GM18873 (cell line): ENCODE measurements around the gene RAB40AL.
"Not testable (repeated sequence)": the region's sequence is repeated elsewhere in the genome, so short reads cannot be mapped to it uniquely, and the experiment has no call there.

Experiments
- ATAC-seq: cut with Tn5 transposase; IDR thresholded peaks from one replicate; pipeline ENCODE4 v1.9.1; 2021; ENCODE audit warnings: mild to moderate bottlenecking, moderate library complexity, moderate number of reproducible peaks; ENCODE audit not compliant: unreplicated experiment, low FRiP score

The RAB40AL gene, protein sequence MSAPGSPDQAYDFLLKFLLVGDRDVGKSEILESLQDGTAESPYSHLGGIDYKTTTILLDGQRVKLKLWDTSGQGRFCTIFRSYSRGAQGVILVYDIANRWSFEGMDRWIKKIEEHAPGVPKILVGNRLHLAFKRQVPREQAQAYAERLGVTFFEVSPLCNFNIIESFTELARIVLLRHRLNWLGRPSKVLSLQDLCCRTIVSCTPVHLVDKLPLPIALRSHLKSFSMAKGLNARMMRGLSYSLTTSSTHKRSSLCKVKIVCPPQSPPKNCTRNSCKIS

DNA sequence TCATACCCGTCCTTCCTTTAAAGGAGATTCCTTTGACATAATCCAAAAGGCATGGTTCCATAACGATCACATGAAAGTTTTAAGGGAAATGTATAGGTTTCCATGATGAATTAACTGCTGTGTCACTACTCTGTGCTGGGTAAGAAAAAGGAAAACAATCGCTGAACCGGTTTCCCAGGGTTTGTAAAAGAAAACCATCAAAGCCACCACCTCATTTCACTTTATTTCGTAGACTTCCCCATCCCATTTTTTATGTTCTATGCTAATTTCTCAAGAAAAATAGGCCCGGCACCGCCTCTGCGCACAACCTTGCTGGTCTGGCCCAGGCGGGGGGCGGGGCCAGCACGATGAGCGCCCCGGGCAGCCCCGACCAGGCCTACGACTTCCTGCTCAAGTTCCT is at the start of gene RAB40AL:
TSS of gene RAB40AL (plus strand) at position 301 of the 400 bp plus-strand sequence. CDS start at position 348, 47 bp downstream.
- not testable (repeated sequence) for ATAC-seq

DNA sequence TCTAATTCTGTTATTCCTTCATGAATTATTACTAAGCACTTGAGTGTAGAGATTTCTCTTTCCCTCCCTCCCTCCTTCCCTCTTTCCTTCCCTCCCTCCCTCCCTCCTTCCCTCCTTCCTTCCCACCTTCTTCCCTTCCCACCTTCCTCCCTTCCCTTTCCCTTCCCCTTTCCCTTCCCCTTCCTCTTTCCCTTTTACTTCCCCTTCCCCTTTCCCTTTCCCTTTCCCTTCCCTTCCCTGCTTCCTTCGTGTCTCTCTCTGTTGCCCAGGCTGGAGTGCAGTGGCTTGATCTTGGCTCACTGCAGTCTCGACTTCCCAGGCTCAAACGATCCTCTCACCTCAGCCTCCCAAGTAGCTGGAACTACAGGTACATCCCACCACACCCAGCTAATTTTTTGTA is 49.4 kb upstream of the RAB40AL start:
- ATAC-seq, result no peak

DNA sequence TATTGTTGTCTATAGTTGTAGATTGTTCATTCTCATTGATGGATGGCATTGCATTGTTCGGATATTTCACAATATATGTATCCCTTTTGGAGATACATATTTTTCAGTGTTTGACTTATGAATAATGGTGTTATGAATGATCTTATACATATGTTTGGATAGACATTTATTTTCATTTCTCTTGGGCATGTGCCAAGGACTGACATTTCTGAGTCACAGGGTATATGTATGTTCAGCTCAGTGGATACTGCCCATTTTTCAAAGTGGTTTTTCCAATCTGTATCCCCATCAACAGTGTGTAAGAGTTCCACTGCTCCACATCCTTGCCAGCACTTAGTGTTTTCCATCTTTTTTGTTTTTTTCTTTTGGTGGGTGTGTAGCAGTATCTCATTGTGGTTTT is 45.0 kb upstream of the RAB40AL start:
- no peak for ATAC-seq

DNA sequence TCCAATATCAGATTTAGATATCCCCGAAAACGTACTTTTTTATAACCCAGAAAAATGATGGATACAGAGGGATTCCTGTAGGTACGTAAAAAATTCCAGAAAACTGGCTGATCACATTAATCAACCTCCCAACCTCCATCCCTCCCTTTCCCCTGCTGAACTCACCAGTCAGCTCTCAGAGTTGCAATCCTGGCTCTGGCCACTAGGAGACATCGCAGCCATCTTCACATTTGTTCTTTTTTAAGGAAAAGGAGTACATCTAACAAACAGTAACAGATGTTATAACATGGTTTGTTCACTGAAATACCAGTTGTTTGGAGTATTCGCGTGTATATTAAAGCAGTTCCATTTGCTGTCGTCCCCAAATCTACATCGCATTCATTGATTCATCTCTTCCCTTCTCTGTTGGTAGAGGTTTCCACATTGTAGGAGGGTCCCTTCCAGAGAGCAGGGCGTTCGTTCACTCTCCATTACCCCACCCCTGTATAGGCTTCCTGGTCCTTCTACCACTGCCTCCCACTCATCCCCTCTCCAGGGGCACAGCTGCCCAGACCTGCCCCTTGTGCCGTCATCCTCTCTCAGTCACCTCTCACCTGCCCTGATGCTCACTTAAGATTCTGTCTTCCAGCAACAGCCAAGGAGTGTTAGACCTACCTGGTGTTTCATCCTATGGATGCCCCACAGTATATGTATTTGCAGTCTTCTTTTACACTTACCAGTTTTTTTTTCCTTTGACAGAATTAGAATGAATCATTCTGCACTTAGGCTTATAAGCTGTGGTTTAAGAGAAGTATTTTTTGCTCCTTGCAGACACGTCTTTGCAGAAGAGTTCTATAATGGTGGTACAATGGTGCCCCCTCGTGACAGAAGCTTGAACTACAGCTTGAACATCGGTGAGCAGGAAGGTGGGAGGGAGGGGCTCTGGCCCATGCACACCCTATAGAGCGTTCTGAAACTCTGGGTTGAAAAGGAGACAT is 36.8 kb upstream of the RAB40AL start:
- ATAC-seq, result peak; percentile 76

DNA sequence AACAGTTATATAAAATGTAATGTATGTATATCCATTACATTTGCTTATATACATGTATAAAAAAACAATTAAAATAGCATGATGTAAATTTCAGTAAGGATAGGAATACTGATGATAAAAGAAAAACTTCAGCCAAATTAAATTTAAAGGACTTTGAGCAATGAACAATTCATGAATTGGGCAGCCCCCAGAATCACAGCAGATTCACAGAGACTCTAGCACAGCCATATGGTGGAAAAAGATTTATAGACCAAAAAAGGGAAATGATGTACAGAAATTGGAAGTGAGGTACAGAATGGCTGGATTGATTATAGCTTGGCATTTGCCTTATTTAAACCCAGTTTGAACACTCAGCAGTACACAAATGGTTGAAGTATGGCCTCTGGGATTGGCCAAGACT is 34.7 kb upstream of the RAB40AL start:
- no peak for ATAC-seq

DNA sequence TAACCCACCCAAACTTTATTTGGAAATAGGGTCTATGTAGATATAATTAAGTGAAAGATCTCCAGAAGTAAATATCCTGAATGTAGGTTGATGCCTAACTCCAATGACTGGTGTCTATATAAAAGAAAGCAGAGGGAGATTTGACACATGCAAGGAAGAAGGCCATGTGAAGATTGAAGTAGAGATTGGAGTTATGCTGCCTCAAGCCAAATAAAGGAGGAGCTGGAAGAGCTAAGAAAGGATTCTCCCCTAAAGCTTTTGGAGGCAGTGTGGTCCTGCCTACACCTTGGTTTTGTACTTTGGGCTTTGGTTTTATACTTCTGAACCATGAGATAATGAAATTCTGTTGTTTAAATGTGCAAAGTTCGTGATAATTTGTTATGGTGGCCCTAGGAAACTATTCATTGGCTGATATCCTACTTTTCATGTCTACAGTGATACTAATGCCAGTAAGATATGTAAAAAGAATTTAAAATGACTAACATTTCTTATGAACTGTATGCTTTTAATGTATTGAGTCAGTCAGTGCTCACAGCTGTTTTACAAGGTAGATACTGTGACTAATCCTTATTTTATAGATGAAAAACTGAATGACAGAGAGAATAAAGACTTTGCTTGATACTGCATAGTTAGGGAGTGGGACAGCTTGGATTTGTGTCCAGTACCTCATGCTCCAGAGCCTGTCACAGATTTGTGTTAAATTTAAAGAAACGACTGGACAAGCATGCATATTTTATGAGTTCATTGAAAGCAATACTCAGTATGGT is 5.9 kb upstream of the RAB40AL start:
- ATAC-seq, result no peak

DNA sequence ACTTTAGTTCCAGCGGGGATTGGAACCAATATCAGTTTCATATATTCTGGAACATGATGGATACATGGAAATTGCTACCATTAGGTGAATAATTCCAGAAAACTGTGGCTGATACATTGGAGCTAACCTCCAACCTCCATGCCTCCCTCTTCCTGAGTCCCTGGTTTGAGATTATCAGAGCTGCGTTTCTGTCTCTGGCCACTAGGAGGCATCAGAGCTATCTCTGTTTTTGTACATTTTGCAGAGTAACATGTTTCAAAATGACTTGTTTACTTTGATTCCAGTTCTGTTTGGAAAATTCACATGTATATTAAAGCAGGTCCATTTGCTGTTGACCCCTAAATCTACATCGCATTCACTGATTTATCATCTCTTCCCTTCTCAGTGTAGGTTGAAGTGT is 2.4 kb upstream of the RAB40AL start:
- no peak for ATAC-seq

DNA sequence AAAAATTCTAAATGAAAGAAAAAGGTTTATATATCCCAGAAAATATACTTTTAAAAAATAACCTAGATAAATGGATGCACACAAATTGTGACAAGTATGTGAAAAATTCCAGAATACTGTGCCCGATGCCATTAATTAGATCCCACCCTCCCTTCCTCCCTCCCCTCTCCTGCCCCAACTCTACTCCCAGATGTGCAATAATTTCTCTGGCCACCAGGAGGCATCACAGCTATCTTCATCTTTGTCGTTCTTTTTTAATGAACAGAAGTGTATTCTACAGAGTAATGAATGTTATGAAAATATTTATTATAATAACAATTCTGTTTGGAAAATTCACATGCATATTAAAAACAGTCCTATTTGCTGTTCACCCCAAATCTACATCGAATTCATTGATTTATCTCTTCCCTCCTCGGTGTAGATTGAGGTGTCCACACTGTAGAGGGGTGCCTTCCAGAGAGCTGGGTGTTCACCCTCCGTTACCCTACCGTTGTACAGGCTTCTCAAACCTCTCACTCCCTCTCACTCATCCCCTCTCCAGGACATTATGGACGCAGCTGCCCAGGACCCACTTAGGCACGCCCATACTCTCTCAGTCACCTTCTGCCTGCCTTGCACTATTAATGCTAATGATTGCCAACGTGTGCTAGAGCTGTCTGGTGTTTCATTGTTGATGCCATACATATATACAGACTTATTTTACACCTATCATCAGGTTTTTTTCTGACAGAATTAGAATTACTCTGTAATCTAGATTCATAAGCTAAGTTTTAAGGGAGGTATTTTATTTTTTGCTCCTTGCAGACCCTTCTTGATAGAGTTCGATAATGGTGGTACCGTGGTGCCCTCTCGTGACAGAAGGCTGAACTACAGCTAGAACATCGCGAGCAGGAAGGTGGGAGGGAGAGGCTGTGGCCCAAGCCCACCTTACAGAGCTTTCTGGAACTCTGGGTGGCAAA is 14.1 kb downstream of the RAB40AL start:
- ATAC-seq, result peak; percentile 71

DNA sequence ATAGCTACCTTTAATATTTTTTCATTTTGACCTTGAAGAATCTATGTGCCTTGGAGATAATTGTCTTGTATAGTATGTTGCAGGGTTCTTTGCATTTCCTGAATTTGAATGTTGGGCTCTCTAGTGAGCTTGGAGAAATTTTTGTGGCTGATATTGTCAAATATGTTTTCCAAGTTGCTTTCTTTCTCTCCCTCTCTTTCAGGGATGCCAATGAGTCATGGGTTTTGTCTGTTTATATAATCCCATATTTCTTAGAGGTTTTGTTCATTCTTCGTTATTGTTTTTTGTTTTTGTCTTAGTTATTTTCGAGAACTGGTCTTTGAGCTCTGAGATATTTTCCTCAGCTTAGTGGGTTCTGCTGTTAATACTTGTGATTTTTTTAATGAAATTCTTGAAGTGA is 20.7 kb downstream of the RAB40AL start:
- ATAC-seq, result no peak

DNA sequence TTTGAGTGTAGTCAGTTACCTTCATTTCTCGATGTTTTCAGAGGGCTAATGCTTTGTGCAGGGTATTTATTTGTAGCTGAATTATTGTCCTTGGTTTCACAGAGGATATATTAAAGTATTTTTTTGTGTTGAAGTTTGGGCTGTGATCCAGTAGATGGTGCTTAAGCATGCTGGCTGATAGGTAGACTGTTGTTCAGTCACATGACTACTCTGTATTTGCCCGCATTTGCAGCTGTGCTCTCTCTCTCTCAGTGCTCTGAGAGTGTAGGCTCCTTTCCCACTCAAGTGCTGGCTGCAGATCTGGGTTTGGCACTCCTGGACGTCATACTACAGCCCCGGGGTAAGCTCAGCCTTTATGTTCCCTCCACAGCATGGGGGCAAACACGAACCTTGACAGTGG is 21.7 kb downstream of the RAB40AL start:
- no peak for ATAC-seq

DNA sequence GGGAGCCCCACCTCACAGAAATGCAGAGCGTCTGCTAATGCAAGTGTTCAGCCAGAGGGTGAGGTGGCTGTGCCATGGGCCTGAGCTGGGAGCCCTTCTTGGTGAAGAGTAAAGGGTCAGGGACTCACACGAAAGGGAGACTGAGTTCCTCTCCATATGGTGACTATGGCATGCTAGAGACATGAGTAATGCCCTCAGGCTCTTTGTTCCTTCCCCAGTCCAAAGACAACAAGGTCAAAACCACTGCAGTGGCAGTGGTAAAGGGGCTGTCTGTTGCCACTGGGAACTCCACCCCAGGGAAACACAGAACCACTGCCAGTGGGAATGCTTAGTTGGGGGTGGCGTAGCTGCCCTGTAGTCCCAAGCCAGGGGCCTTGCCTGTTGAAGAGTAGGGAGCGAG is 22.4 kb downstream of the RAB40AL start:
- ATAC-seq, result no peak

DNA sequence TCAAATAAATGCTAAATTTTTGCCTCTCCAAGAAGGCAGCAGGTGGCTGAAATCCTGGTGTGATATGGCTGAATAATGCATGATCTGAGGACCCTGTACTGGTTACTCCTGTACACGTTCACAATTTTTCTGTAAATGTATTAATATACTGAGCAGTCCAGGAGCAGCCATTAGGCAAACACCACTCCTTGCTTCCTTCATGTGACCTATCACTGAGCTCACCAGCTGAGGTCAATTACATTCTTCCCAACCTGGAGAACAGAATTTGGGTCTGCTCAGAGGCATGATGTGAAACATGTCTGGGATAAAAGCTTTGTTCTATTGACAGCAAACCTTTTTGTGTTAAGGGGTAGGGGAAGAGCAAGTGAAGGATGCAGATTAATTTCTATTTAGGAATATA is 26.9 kb downstream of the RAB40AL start:
- no peak for ATAC-seq

DNA sequence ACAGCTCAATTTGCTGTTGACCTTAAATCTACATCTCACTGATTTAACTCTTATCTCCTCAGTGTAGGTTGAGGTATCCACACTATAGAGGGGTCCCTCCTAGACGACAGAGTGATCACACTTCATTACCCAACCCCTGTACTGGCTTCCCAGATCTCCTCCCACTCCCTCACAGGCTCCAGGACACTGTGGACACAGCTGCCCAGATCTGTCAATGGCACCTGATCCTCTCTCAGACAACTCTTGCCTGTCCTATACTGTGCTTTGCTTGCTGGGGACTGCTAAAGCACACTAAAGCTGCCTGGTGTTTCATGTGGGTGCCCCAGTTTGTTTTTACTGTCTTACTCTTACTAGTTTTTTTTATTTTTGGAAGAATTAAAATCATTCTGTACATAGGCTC is 27.9 kb downstream of the RAB40AL start:
- no peak for ATAC-seq

DNA sequence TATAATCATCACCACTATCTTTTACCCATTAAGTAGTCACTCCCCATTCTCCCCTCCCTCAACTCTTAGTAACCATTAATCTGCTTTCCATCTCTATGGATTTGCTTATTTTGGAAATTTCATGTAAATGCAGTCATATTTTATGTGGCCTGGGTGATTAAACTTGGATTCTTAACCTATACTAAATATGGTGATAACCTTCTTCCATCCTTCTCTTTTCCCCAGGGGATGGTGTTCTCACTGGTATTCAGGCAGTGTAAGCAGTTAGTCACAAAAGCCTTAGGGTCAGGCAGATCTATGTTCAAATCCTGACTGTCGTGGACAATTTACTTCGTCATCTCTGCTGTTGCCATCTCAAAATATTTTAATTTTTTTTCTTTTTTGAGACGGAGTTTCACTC is 29.6 kb downstream of the RAB40AL start:
- no peak for ATAC-seq

DNA sequence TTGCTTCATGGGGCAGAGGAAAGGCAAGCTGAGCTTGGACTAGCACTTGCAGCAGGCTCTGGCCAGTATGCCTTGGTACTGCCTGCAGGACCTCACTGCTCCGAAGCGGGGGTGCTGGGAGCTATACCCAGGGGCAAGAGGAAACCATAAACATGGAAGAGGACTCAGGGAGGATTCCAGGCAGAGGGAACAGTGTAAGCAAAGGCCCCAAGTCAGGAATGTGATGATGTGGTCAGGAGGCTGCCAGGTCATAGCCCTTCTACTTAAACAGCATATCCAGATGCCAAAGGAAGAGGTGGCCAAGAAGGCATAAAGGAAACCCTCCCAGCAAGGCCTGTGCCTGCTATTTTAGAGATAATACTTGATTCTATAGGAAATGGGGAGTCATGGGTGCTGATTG is 31.1 kb downstream of the RAB40AL start:
- no peak for ATAC-seq

DNA sequence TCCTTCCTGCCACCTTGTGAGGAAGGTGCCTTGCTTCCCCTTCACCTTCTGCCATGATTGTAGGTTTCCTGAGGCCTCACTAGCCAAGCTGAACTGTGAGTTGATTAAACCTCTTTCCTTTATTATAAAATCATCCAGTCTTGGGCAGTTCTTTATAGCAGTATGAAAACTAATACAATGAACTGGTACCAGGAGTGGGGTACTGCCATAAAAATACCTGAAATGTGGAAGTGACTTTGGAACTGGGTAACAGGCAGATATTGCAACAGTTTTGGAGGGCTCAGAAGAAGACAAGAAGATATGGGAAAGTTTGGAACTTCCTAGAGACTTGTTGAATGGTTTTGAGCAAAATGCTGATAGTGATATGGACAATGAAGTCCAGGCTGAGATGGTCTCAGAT is 34.5 kb downstream of the RAB40AL start:
- ATAC-seq, result not testable (repeated sequence)

DNA sequence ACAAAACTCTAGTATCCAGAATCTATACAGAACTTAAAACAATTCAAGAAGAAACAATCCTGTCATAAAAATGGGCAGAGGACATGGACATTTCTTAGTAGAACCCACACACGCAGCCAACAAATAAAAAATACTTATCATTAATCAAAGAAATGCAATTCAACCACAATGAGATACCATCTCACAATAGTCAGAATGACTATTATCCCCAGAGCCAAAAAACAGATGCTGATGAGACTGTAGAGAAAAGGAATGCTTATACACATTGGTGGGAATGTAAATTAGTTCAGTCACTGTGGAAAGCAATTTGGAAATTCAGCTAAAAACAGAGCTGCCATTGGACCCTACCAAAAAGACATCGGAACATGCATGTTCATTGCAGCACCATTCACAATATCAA is 37.9 kb downstream of the RAB40AL start:
- no peak for ATAC-seq

DNA sequence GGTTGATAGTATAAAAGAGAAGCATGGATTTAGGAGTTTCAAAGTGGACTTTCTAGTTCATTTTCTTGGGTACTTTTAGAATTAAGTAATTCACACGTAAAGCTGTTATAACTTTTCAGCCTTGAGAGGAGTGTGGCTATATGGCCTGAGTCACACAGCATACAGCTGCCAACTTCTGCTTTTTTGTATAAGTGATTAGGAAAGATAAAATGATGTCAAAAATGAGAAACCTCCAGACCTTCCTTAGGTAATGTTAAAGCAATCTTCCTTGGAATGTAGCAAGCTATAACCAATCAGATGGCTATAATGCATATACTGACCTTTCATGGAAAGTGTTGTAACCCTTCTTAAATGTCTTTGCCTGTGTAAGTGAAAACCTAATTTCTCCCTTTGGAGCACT is 39.2 kb downstream of the RAB40AL start:
- no peak for ATAC-seq

DNA sequence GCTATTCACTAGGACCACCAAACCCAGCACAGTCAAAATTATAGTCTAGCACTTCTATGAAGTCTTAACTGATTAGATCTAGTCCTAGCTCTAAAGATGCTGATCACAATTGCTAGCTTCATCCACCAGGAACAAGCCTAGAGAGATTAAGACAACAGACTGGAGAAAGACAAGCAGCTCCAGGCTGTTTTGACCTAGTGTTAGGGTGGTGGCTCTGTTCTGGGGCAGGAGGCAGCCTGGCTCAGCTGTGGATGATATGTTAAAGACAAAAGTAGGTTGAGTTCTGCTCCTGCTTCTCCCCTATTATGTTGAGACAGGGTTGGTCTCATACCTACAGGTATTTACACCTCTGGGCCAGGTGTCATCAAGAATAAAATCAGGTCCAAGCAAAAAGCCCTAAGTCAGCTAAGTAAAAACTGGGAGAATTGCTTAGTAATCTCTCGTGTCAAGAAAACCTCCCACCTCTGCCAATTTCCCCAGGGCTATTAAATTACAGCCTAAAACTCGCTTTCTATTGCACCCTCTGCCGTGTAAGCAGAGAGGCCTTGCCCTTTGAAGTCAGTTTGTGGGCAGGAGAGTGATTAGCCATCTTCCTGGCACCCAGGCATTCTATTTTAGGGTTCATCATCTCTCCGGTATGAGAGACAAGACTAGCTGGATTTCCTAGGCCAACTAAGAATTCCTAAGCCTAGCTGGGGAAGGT is 39.9 kb downstream of the RAB40AL start:
- ATAC-seq, result no peak
